K562 treated with DMSO at 1 percent for 12 hours (cell line): ENCODE measurements around the gene QARS1. TPM values are rescaled to one million over a fixed set of nuclear protein-coding genes. Genes with fewer than 3 reads are reported as not detected.

Experiments used
- total RNA-seq: library from RNA; unstranded; fragments of 300-600 nt; gene quantifications from 2 replicates; pipeline ENCODE4 v1.2.3, GENCODE V29; 2022; ENCODE audit not compliant: insufficient read depth

Gene QARS1
- 368 and 553 TPM in 2 replicates for total RNA-seq

DNA sequence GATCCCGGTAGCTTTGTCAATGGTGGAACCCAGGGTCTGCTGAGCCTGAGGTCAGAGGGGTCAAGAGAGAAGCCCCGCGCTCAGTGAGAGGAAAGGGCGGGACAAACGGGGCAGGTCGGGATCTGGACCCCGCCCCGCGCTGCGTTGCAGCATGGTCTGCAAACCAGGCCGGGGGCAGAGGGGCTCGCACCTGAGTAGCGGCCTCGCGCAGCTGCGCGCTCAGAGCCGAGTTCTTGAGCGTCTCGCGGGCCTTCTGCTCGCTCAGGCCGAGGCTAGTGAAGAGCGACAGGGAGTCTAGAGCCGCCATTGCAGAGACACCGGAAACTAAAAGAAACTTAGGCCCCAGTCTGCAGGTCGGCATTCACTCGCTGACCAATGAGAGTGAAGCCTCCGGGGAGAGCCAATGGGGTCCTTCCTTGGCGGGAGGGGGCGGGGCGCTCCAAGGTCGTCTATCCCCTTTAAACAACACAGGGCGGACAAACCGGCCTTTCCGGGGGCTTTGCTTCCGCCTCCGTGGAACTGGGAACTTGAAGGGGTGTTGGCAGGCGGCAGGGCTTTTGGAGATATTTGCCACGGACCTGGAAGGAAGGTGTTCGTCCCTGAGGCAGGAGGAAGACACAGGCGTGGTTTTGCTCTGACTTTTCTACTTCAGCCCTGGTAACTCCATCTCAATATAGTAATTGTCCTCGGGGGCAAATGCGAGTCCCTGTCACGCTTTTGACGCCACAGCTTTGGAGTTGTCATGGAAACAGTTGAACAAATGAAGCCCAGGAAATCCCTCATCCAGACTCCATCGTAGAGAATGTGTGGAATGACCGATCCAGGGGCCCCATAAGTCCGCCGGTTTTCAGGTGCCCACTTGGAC lies at the start of gene QARS1:
TSS of gene QARS1 (minus strand) at position 331 of the 865 bp plus-strand sequence. CDS start at position 307, 24 bp downstream.

DNA sequence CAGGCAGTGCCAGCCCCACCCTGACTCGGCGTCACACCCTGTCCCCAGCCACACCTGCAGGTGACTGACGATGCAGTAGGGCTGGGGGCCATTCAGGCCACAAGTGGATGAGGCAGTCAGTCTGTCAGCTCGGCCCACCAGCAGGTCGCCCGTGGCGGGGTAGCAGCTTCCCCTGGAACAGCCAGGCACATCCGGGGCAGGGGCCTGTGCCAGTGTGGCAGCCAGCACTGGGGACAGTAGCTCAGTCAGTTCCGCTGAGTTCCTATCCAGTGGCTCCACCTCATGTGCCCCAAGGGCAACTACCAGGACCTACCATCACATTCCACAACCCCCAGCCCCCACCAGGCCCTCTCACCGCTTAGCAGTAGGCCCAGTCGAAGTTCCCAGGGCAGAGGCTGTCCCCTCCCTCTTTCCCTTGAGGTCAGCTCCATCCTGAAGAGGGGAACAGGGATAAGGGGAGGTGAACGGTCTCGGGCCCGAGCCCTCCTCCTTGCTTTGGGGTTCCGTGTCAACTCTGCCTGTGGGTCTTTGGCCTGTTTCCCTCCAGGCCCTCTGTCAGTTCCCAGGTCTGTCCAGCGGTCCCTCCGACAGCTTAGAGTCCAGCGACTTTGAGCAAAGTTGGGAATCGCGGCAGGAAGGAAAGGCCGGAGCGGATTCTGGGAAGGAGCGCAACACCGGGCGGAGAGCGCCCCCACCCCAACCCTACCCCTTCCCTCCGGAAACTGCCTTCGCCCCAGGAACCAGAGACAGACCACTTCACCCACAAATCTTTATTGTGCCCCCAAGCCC lies 28.1 kb upstream of the QARS1 start, which contains the start of gene LAMB2:
TSS of gene LAMB2 (minus strand) at position 614 of the 789 bp plus-strand sequence. CDS start at position 431, 183 bp downstream.

DNA sequence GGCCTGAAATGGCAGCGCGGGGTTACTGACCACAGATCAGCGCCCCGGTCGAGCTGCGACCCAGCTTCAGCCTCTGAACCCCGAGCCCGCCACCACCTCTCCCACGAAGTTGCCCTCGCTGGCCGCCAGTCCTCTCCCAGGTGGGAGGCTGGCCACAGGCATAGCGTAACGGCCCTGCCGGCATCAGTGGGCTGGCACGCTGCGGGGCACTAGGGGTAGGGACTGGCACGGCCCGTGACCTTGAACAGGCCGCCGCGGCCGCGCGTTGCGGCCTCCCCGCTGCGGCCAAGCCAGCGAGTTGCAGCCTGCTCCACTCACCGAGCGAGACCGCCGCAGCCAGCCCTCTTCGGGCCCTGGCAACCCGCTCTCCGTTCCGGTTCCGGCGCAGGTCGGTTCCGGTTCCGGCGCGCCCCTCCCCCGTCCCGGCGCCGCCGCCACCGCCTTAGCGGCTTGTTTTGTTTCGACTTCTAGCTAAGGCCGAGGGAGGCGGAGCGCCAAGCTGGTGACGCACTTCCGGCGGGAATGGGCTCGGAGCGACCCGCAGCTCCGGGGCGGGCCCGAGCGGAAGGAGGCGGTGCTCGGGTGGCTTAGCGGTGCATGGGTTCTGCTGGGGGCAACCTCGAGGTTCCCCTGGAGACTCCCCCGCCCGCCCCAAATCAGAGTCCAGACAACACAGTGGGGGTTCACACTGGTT lies 16.0 kb upstream of the QARS1 start, which contains the start of gene USP19:
TSS of gene USP19 (minus strand) at position 386 of the 694 bp plus-strand sequence. CDS start 1,678 bp downstream, outside the sequence.

DNA sequence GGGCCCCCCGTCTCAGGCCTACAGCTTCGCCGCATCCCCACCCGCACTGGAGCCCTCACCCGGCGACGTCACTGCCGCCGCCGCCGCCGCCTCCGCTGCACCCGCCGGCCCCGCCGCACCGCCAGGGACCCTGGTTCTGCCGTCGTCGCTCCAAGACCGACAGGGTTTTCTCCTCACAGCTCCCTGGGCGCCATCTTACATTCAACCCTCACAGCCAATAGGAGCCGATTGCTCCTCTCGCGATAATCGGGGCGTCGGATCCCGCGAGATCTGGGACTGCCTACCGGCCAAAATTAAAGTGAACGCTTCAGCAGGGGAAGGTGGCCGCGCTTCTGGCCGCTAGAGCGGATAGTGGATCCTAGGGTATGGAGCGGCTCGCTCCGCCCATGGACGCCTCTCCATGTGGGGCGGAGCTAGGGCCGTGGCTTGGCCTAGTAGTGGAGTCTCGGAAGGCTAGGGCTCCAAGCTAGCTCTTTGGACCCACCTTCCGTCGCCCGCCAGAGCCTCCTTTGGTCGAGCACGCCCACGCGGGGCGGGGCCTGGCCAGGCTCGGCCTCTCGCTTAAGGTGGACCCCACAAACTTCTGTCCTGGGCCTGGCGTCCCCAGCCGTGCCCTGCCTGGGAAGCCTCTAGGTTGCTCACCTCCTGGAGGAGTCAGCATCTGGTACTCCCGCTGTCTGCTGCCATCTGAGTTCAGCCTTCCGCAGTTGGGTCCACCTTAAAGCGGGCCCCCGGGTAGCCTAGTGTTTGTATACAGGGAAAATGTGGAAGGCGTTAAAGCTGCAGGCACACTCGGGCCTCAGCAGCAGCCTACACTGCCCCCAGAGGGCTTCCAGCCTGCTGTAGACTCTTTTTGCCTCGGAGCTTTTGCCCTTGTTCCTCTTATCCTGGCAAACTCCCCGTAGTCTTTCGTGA lies 10.4 kb downstream of the QARS1 start, which contains the start of gene QRICH1:
TSS of gene QRICH1 (minus strand) at position 219 of the 915 bp plus-strand sequence. CDS start 17,054 bp downstream, outside the sequence.

Other genes with a start within 250 kb of the QARS1 start
- gene SLC25A20, start 205.9 kb downstream of the QARS1 start, total RNA-seq, result 12.7 and 21.9 TPM in 2 replicates
- 33.9 and 67.8 TPM in 2 replicates for gene ARIH2, start 185.9 kb downstream of the QARS1 start, total RNA-seq
- gene P4HTM, start 114.5 kb downstream of the QARS1 start, total RNA-seq, result 1.0 and 1.2 TPM in 2 replicates
- gene WDR6, start 97.4 kb downstream of the QARS1 start, total RNA-seq, result 65.3 and 89.4 TPM in 2 replicates
- gene DALRD3, start 86.2 kb downstream of the QARS1 start, total RNA-seq, result 13.1 and 15.2 TPM in 2 replicates
- 23.1 and 36.9 TPM in 2 replicates for gene NDUFAF3, start 82.6 kb downstream of the QARS1 start, total RNA-seq
- gene IMPDH2, start 75.4 kb downstream of the QARS1 start, total RNA-seq, result 249 and 251 TPM in 2 replicates
- 16.5 and 49.3 TPM in 2 replicates for gene QRICH1, start 10.7 kb downstream of the QARS1 start, total RNA-seq
- 29.2 and 56.3 TPM in 2 replicates for gene USP19, start 16.1 kb upstream of the QARS1 start, total RNA-seq
- 23.1 and 34.9 TPM in 2 replicates for gene LAMB2, start 28.3 kb upstream of the QARS1 start, total RNA-seq
- gene CCDC71, start 61.6 kb upstream of the QARS1 start, total RNA-seq, result 9.9 and 11.5 TPM in 2 replicates
- 39.3 and 51.2 TPM in 2 replicates for gene KLHDC8B, start 66.8 kb upstream of the QARS1 start, total RNA-seq
- gene C3orf62, start 172.5 kb upstream of the QARS1 start, total RNA-seq, result 4.9 and 8.5 TPM in 2 replicates
- 7.2 and 14.1 TPM in 2 replicates for gene USP4, start 235.3 kb upstream of the QARS1 start, total RNA-seq